H9 (cell line): ENCODE measurements around the gene GALNT15. TPM values are rescaled to one million over a fixed set of nuclear protein-coding genes. Genes with fewer than 3 reads are reported as not detected.

ENCODE experiments used
- DNase-seq: peaks from one replicate; pipeline ENCODE4 v3.0.0-alpha.2; 2017
- H2AFZ ChIP-seq: one replicate; pipeline ENCODE4 v1.6.1; 2013; ENCODE audit warnings: mild to moderate bottlenecking, low read length, control low read depth, moderate library complexity
- H2AK5ac ChIP-seq: 2 replicates; pipeline ENCODE4 v1.6.1; 2013; ENCODE audit warnings: low read length, control low read depth, mixed read lengths; ENCODE audit not compliant: insufficient read length
- H2BK120ac ChIP-seq: one replicate; pipeline ENCODE4 v1.6.1; 2013; ENCODE audit warnings: low read depth, mild to moderate bottlenecking, low read length, control low read depth, inconsistent platforms; ENCODE audit not compliant: poor library complexity, severe bottlenecking
- H2BK12ac ChIP-seq: 2 replicates; pipeline ENCODE4 v1.6.1; 2013; ENCODE audit warnings: low read length, control low read depth, mixed read lengths, low read depth; ENCODE audit not compliant: insufficient read length
- H2BK15ac ChIP-seq: 2 replicates; pipeline ENCODE4 v1.6.1; 2013; ENCODE audit warnings: low read depth, low read length, control low read depth
- H2BK20ac ChIP-seq: one replicate; pipeline ENCODE4 v1.6.1; 2013; ENCODE audit warnings: low read depth, mild to moderate bottlenecking, low read length, control low read depth, inconsistent platforms; ENCODE audit not compliant: poor library complexity, severe bottlenecking
- H2BK5ac ChIP-seq: 2 replicates; pipeline ENCODE4 v1.6.1; 2013; ENCODE audit warnings: low read length, control low read depth, mixed read lengths; ENCODE audit not compliant: insufficient read length
- H3K14ac ChIP-seq: 2 replicates; pipeline ENCODE4 v1.6.1; 2013; ENCODE audit warnings: low read length, control low read depth; ENCODE audit not compliant: insufficient read depth
- H3K18ac ChIP-seq: 2 replicates; pipeline ENCODE4 v1.6.1; 2013; ENCODE audit warnings: low read depth, mild to moderate bottlenecking, mixed read lengths, low read length, control low read depth; ENCODE audit not compliant: insufficient read length
- H3K23ac ChIP-seq: 2 replicates; pipeline ENCODE4 v1.6.1; 2013; ENCODE audit warnings: low read length, control low read depth, mixed read lengths, low read depth; ENCODE audit not compliant: insufficient read length
- H3K23me2 ChIP-seq: 2 replicates; pipeline ENCODE4 v1.6.1; 2013; ENCODE audit warnings: low read depth, mild to moderate bottlenecking, mixed read lengths, low read length, control low read depth; ENCODE audit not compliant: insufficient read length, poor library complexity, severe bottlenecking
- H3K27ac ChIP-seq: 2 replicates; pipeline ENCODE4 v1.5.1; 2013; ENCODE audit warnings: low read length, control low read depth, mixed read lengths, low read depth; ENCODE audit not compliant: insufficient read length
- H3K27me3 ChIP-seq: 2 replicates; pipeline ENCODE4 v1.6.1; 2013; ENCODE audit warnings: low read length, control low read depth, inconsistent platforms; ENCODE audit not compliant: insufficient read depth
- H3K4ac ChIP-seq: 2 replicates; pipeline ENCODE4 v1.6.1; 2013; ENCODE audit warnings: low read depth, mild to moderate bottlenecking, control low read depth, inconsistent platforms, low read length, moderate library complexity
- H3K4me1 ChIP-seq: 2 replicates; pipeline ENCODE4 v1.6.1; 2013; ENCODE audit warnings: low read length, control low read depth, inconsistent platforms; ENCODE audit not compliant: insufficient read depth
- H3K4me2 ChIP-seq: 2 replicates; pipeline ENCODE4 v1.6.1; 2013; ENCODE audit warnings: low read length, control low read depth, mixed read lengths; ENCODE audit not compliant: insufficient read length, insufficient read depth
- H3K56ac ChIP-seq: 2 replicates; pipeline ENCODE4 v1.6.1; 2013; ENCODE audit warnings: low read depth, mild to moderate bottlenecking, mixed read lengths, low read length, control low read depth; ENCODE audit not compliant: insufficient read length
- H3K79me1 ChIP-seq: 2 replicates; pipeline ENCODE4 v1.6.1; 2013; ENCODE audit warnings: low read depth, mild to moderate bottlenecking, moderate library complexity, low read length, control low read depth, inconsistent platforms; ENCODE audit not compliant: insufficient read depth, poor library complexity, severe bottlenecking
- H3K79me2 ChIP-seq: 2 replicates; pipeline ENCODE4 v1.6.1; 2013; ENCODE audit warnings: low read length, control low read depth, inconsistent platforms; ENCODE audit not compliant: insufficient read depth
- H3K9ac ChIP-seq: 2 replicates; pipeline ENCODE4 v1.6.1; 2013; ENCODE audit warnings: low read length, control low read depth, mixed read lengths; ENCODE audit not compliant: insufficient read length; ENCODE audit errors: extremely low read depth
- H3K9me3 ChIP-seq: one replicate; pipeline ENCODE4 v1.6.1; 2013; ENCODE audit warnings: low read depth, low read length, inconsistent platforms; ENCODE audit not compliant: control insufficient read depth
- H3T11ph ChIP-seq: one replicate; pipeline ENCODE4 v1.6.1; 2013; ENCODE audit warnings: mild to moderate bottlenecking, low read length, control low read depth, inconsistent platforms
- H4K20me1 ChIP-seq: one replicate; pipeline ENCODE4 v1.6.1; 2013; ENCODE audit not compliant: control insufficient read depth, insufficient read length, insufficient read depth
- H4K5ac ChIP-seq: 2 replicates; pipeline ENCODE4 v1.6.1; 2013; ENCODE audit warnings: low read depth, mild to moderate bottlenecking, mixed read lengths, low read length, control low read depth; ENCODE audit not compliant: insufficient read length
- H4K8ac ChIP-seq: replicated peaks from 2 replicates; pipeline ENCODE4 v1.6.1; 2013; ENCODE audit warnings: low read length, control low read depth, mixed read lengths, low read depth; ENCODE audit not compliant: insufficient read length
- H4K91ac ChIP-seq: 2 replicates; pipeline ENCODE4 v1.6.1; 2013; ENCODE audit warnings: low read depth, mild to moderate bottlenecking, moderate library complexity, mixed read lengths, low read length, control low read depth; ENCODE audit not compliant: insufficient read length
- H3K27ac Mint-ChIP-seq, 3 experiments: 2 replicates in 2 of 3; 3 replicates in 1 of 3; pipeline ENCODE4 v1.8.0; 2020 to 2021; ENCODE audit warnings: mixed read lengths in 3 of 3, mild to moderate bottlenecking in 1 of 3, moderate library complexity in 1 of 3
- H3K27me3 Mint-ChIP-seq: 2 replicates; pipeline ENCODE4 v1.8.0; 2021; ENCODE audit warnings: low read depth, mild to moderate bottlenecking, moderate library complexity, mixed read lengths
- H3K36me3 Mint-ChIP-seq, 3 experiments: 2 replicates in 2 of 3; 3 replicates in 1 of 3; pipeline ENCODE4 v1.8.0; 2020 to 2021; ENCODE audit warnings: low read depth in 3 of 3, mixed read lengths in 3 of 3; ENCODE audit not compliant: insufficient read depth in 1 of 3
- H3K4me1 Mint-ChIP-seq, 2 experiments: 2 replicates each; pipeline ENCODE4 v1.8.0; 2020; ENCODE audit warnings: mixed read lengths in 2 of 2
- H3K4me3 Mint-ChIP-seq, 2 experiments: 2 replicates in 1 of 2; 3 replicates in 1 of 2; pipeline ENCODE4 v1.8.0; 2020 to 2021; ENCODE audit warnings: mild to moderate bottlenecking in 2 of 2, mixed read lengths in 2 of 2, moderate library complexity in 1 of 2
- H3K9me3 Mint-ChIP-seq, 2 experiments: 2 replicates in 1 of 2; 3 replicates in 1 of 2; pipeline ENCODE4 v1.8.0; 2020; ENCODE audit warnings: mild to moderate bottlenecking in 2 of 2, mixed read lengths in 2 of 2, moderate library complexity in 1 of 2
- CTCF ChIP-seq: fragments of 200-600 bp; sonication (generic); conservative IDR thresholded peaks from 3 replicates; pipeline ENCODE4 v1.8.0; 2021; ENCODE audit warnings: antibody characterized with exemption, mild to moderate bottlenecking
- WGBS: extraction: QIAGEN DNeasy Blood & Tissue Kit; methylation state at CpG from one replicate; pipeline ENCODE4 v1.1.7; 2013; ENCODE audit warnings: missing lambda C conversion rate, low lambda C conversion rate, mixed read lengths; ENCODE audit not compliant: insufficient read length; ENCODE audit errors: extremely low coverage; 5-methylcytosine and 5-hydroxymethylcytosine counted together
- total RNA-seq: library from RNA; stranded (reverse); gene quantifications from 2 replicates; pipeline ENCODE4 v1.2.1, GENCODE V29; 2021

Gene GALNT15
- total RNA-seq, 1 experiment from 2014 or later, result 0.04 TPM

GRCh38 chr3:16234281-16234680 lies 59.8 kb downstream of the GALNT15 start:
- H3K9me3 Mint-ChIP-seq, result no peaks in the 10 kb centered on the region; a peak in 1 of 5 replicates
- no peak overlapping the region for H3K4me3 Mint-ChIP-seq
- no peak overlapping the region for H2AFZ ChIP-seq
- no peak overlapping the region for H3K27ac ChIP-seq
- no peak overlapping the region for H3K4ac ChIP-seq
- H2BK120ac ChIP-seq, result no peak overlapping the region
- H2BK5ac ChIP-seq, result no peak overlapping the region
- H3K79me2 ChIP-seq, result no peaks in the 10 kb centered on the region
- H3K79me1 ChIP-seq, result no peaks in the 10 kb centered on the region
- no peak overlapping the region for H2BK15ac ChIP-seq
- no peak overlapping the region for H4K91ac ChIP-seq
- peaks cover 6% of the 10 kb centered on the region for H3K27me3 Mint-ChIP-seq
- H3K14ac ChIP-seq, result no peak overlapping the region
- H2AK5ac ChIP-seq, result no peak overlapping the region
- H3K9me3 ChIP-seq, result no peaks in the 10 kb centered on the region
- no peak overlapping the region for H2BK20ac ChIP-seq
- no peak overlapping the region for H3K23ac ChIP-seq
- no peaks in the 10 kb centered on the region for H3K27me3 ChIP-seq
- no peaks in the 10 kb centered on the region for H3K23me2 ChIP-seq
- no peak overlapping the region for H3K56ac ChIP-seq
- WGBS, result no CpG with 5 or more reads among the region's 2 CpGs
- H3K4me1 ChIP-seq, result no peaks in the 10 kb centered on the region
- no peak overlapping the region for H3T11ph ChIP-seq
- no peaks in the 10 kb centered on the region for H4K20me1 ChIP-seq
- no peak overlapping the region for H3K27ac Mint-ChIP-seq
- H2BK12ac ChIP-seq, result no peak overlapping the region
- H3K4me2 ChIP-seq, result no peak overlapping the region
- H3K4me1 Mint-ChIP-seq, result no peaks in the 10 kb centered on the region
- no peak overlapping the region for H3K18ac ChIP-seq
- no peak overlapping the region for H3K9ac ChIP-seq
- no peak for TF ChIP-seq CTCF
- H3K36me3 Mint-ChIP-seq, result no peaks in the 10 kb centered on the region
- no peak for DNase-seq
- no peak overlapping the region for H4K5ac ChIP-seq
- no peak overlapping the region for H4K8ac ChIP-seq
